SK-N-SH treated with all-trans-retinoic acid at 6 μM for 48 hours (cell line): ENCODE data around the gene TUT1.

Experiments
- ARNTL ChIP-seq: fragments of 450-650 bp; formaldehyde crosslinking; IDR thresholded peaks from 2 replicates; pipeline ENCODE4 v1.5.0; 2020; ENCODE audit warnings: low read depth, mild to moderate bottlenecking, moderate library complexity, borderline replicate concordance
- CSDC2 ChIP-seq: fragments of 250-450 bp; sonication (Bioruptor Pico); IDR thresholded peaks from 2 replicates; pipeline ENCODE4 v1.5.0; 2020; ENCODE audit warnings: mild to moderate bottlenecking, moderate library complexity
- GLIS3 ChIP-seq: fragments of 250-450 bp; sonication (Bioruptor Pico); IDR thresholded peaks from 2 replicates; pipeline ENCODE4 v1.5.0; 2020; ENCODE audit warnings: mild to moderate bottlenecking, moderate library complexity
- ISL1 ChIP-seq: fragments of 250-450 bp; sonication (Bioruptor Pico); IDR thresholded peaks from 2 replicates; pipeline ENCODE4 v2.1.2; 2022; ENCODE audit warnings: mild to moderate bottlenecking, moderate library complexity
- OSR1 ChIP-seq: fragments of 250-450 bp; sonication (Bioruptor Pico); IDR thresholded peaks from 2 replicates; pipeline ENCODE4 v1.8.0; 2022; ENCODE audit warnings: moderate library complexity, mild to moderate bottlenecking, inconsistent platforms
- PPARA ChIP-seq: fragments of 250-450 bp; sonication (Bioruptor Pico); IDR thresholded peaks from 2 replicates; pipeline ENCODE4 v1.5.0; 2020; ENCODE audit warnings: mild to moderate bottlenecking, borderline replicate concordance
- RARB ChIP-seq: fragments of 250-450 bp; sonication (Bioruptor Pico); IDR thresholded peaks from 2 replicates; pipeline ENCODE4 v1.8.0; 2021; ENCODE audit warnings: mild to moderate bottlenecking, moderate library complexity
- TOX ChIP-seq: fragments of 250-450 bp; sonication (Bioruptor Pico); IDR thresholded peaks from 2 replicates; pipeline ENCODE4 v1.8.0; 2021; ENCODE audit warnings: mild to moderate bottlenecking, moderate library complexity, borderline replicate concordance
- ZC3H10 ChIP-seq: fragments of 250-450 bp; sonication (Bioruptor Pico); IDR thresholded peaks from 2 replicates; pipeline ENCODE4 v1.5.1; 2021; ENCODE audit warnings: mild to moderate bottlenecking, moderate library complexity
- ZNF70 ChIP-seq: fragments of 450-650 bp; formaldehyde crosslinking; IDR thresholded peaks from 2 replicates; pipeline ENCODE4 v1.5.0; 2020; ENCODE audit warnings: mild to moderate bottlenecking, moderate library complexity
- TF ChIP-seq, protein P1 (sequence below): fragments of 250-450 bp; sonication (Bioruptor Pico); IDR thresholded peaks from 2 replicates; pipeline ENCODE4 v1.5.0; 2020; ENCODE audit warnings: mild to moderate bottlenecking, moderate library complexity
- TF ChIP-seq, protein P2 (sequence below): fragments of 250-450 bp; sonication (Bioruptor Pico); IDR thresholded peaks from 2 replicates; pipeline ENCODE4 v1.8.0; 2021; ENCODE audit warnings: low read depth, mild to moderate bottlenecking, moderate library complexity, borderline replicate concordance
- TF ChIP-seq, protein P3 (sequence below): fragments of 250-450 bp; sonication (Bioruptor Pico); IDR thresholded peaks from 2 replicates; pipeline ENCODE4 v1.8.0; 2020; ENCODE audit warnings: mild to moderate bottlenecking, moderate library complexity, borderline replicate concordance

DNA sequence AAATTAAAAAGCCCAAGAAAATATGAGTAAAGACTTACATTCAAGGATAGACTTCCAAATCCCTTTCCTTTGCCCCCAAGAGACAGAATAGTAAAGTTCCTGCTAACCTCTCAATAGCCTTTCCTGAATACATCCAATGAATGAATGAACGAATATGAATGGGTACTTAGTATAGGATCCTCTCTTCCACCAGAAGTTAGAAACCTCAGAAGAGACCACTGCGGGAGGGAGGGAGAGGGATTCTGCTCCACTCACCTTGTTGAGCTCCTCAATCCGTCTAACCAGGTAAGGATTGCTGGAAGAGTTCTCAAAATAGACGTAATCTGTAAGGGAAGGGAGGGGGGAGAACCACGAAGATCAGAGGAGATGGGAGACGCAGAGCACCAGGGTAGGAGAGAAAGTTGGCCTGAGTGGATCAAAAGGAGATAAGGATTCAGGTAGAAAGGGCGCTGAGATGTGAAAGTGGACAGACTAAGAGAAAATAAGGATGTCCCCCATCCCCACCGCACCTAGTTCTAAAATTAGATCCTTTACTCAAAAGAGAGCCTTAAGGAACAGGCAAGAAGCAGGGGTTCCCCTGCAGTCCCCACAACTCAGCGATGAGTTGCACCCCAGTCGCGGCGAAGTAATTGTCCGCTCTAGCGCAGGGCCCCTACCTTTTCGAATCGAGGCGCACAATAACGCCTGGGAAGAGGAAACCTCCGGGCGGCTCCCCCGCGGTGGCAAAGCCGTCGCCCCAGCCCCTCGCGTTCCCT lies 9.2 kb upstream of the TUT1 start:
- TF ChIP-seq, protein P1, sequence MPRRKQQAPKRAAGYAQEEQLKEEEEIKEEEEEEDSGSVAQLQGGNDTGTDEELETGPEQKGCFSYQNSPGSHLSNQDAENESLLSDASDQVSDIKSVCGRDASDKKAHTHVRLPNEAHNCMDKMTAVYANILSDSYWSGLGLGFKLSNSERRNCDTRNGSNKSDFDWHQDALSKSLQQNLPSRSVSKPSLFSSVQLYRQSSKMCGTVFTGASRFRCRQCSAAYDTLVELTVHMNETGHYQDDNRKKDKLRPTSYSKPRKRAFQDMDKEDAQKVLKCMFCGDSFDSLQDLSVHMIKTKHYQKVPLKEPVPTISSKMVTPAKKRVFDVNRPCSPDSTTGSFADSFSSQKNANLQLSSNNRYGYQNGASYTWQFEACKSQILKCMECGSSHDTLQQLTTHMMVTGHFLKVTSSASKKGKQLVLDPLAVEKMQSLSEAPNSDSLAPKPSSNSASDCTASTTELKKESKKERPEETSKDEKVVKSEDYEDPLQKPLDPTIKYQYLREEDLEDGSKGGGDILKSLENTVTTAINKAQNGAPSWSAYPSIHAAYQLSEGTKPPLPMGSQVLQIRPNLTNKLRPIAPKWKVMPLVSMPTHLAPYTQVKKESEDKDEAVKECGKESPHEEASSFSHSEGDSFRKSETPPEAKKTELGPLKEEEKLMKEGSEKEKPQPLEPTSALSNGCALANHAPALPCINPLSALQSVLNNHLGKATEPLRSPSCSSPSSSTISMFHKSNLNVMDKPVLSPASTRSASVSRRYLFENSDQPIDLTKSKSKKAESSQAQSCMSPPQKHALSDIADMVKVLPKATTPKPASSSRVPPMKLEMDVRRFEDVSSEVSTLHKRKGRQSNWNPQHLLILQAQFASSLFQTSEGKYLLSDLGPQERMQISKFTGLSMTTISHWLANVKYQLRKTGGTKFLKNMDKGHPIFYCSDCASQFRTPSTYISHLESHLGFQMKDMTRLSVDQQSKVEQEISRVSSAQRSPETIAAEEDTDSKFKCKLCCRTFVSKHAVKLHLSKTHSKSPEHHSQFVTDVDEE (CRISPR knock-in tag): no peak
- TF ChIP-seq GLIS3 (CRISPR knock-in tag) (no peak), ZC3H10 (CRISPR knock-in tag) (no peak), ZNF70 (CRISPR knock-in tag) (no peak), RARB (CRISPR knock-in tag) (no peak), ISL1 (CRISPR knock-in tag) (no peak), TOX (CRISPR knock-in tag) (no peak), ARNTL (CRISPR knock-in tag) (no peak), CSDC2 (CRISPR knock-in tag) (no peak), PPARA (no peak), OSR1 (CRISPR knock-in tag) (no peak)
- TF ChIP-seq, protein P2, sequence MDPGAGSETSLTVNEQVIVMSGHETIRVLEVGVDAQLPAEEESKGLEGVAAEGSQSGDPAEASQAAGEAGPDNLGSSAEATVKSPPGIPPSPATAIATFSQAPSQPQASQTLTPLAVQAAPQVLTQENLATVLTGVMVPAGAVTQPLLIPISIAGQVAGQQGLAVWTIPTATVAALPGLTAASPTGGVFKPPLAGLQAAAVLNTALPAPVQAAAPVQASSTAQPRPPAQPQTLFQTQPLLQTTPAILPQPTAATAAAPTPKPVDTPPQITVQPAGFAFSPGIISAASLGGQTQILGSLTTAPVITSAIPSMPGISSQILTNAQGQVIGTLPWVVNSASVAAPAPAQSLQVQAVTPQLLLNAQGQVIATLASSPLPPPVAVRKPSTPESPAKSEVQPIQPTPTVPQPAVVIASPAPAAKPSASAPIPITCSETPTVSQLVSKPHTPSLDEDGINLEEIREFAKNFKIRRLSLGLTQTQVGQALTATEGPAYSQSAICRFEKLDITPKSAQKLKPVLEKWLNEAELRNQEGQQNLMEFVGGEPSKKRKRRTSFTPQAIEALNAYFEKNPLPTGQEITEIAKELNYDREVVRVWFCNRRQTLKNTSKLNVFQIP (CRISPR knock-in tag): no peak
- TF ChIP-seq, protein P3, sequence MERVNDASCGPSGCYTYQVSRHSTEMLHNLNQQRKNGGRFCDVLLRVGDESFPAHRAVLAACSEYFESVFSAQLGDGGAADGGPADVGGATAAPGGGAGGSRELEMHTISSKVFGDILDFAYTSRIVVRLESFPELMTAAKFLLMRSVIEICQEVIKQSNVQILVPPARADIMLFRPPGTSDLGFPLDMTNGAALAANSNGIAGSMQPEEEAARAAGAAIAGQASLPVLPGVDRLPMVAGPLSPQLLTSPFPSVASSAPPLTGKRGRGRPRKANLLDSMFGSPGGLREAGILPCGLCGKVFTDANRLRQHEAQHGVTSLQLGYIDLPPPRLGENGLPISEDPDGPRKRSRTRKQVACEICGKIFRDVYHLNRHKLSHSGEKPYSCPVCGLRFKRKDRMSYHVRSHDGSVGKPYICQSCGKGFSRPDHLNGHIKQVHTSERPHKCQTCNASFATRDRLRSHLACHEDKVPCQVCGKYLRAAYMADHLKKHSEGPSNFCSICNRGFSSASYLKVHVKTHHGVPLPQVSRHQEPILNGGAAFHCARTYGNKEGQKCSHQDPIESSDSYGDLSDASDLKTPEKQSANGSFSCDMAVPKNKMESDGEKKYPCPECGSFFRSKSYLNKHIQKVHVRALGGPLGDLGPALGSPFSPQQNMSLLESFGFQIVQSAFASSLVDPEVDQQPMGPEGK (CRISPR knock-in tag): no peak
